ENCODE measurements around the gene FAM193A.
"Not testable (repeated sequence)": the region's sequence is repeated elsewhere in the genome, so short reads cannot be mapped to it uniquely, and the experiment has no call there.

FAM193A gene

GRCh38 chr4:2606960-2607506 lies 70.6 kb downstream of the FAM193A start:
- DNase-seq, result no peak

- no peak for DNase-seq
These were observed 71.4 kb downstream of the FAM193A start for GRCh38 chr4:2607822-2608221.

- no peak for DNase-seq
These were observed 71.8 kb downstream of the FAM193A start for GRCh38 chr4:2608291-2608690.

GRCh38 chr4:2615821-2616220 lies 79.4 kb downstream of the FAM193A start:
- DNase-seq, result no peak

- no peak for DNase-seq
These were observed 81.5 kb downstream of the FAM193A start for GRCh38 chr4:2617955-2618354.

- not testable (repeated sequence) for DNase-seq
These were observed 82.3 kb downstream of the FAM193A start for GRCh38 chr4:2618729-2619128.

GRCh38 chr4:2619459-2619858 lies 83.0 kb downstream of the FAM193A start:
- no peak for DNase-seq

DNA sequence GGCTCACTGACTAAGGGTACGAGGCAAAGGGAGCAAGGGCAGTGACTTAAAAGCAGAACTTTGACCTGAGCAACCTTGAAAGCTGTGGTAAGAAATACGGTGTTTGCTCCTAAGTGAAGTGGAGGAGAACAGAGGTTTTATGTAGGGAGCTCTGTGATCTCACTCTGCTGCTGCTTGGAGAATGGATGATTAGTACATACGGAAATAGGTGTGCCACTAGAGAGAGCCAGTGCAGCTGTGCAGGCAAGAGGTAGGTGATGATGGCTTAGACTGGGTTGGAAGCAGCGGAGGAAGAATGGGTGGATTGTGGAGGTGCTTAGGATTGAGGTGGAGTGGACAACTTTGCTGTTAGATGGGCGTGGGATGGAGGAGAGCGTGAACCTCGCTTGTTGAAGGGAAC lies 85.0 kb downstream of the FAM193A start:
- DNase-seq, result no peak

GRCh38 chr4:2623442-2623841 lies 87.0 kb downstream of the FAM193A start:
- DNase-seq, result no peak

GRCh38 chr4:2624782-2625530 lies 88.5 kb downstream of the FAM193A start:
- peak in 8 of 58 donors; percentile 5 to 32 (median 14) for DNase-seq

DNA sequence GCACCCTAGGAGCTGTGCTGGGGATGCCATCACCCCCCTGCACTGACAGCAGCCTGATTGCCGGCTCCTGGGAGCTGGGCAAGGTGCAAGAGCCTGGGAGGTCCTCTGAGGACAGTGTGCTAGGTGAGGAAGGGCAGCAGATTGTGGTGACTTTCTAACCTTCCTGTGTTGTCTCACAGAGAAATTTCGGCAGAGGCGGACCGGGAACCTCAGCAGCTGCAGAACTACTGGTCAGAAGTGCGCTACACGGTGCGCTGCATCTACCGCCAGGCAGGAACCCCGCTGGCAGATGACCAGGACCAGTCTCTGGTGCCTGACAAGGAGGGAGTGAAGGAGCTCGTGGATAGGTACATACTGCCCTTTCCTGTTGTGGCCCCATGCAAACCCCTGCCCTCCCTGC lies 89.8 kb downstream of the FAM193A start:
- DNase-seq, result no peak

DNA sequence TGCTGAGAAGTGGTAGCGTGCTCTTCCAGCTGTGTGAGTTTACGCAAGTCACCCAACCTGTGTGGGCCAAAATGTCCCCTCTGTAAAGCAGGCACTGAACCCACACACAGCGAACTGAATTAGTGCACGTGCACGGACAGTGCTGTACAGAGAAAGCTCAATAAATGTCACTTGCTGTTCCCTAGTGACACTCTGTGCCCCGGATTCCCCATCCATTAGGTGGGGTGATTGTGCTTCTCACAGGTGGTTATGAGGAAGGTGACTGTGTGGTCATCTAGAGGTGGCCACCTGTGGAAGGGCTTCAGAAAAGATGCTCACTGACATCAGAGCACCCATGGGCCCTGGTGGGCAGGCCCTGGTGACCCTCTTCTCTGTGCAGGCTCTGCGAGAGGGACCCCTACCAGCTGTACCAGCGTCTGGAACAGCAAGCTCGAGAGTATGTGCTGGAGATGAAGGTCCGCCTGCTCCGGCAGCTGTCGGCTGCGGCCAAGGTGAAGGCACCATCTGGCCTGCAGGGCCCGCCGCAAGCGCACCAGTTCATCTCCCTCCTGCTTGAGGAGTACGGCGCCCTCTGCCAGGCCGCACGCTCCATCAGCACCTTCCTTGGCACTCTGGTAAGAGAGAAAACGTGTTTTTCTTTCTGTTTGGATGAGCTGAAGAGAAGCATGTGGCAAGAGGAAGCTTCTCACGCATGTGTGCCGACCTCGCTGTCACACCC lies 94.3 kb downstream of the FAM193A start:
- no peak for DNase-seq

- DNase-seq, result no peak
These were observed 97.6 kb downstream of the FAM193A start for GRCh38 chr4:2634014-2634413.

GRCh38 chr4:2636331-2636730 lies 99.9 kb downstream of the FAM193A start:
- no peak for DNase-seq

DNA sequence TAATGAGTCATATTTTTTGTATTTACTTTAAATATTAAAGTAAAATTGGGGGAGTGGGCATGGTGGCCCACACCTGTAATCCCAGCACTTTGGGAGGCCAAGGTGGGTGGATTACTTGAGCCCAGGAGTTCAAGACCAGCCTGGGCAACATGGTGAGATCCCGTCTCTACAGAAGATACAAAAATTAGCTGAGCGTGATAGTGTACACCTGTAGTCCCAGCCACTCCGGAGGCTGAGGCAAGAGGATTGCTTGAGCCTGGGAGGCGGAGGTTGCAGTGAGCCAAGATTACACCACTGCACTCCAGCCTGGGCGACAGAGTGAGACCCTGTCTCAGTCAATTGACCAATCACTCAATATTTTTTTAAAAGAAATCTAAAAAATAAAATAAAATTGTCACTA lies 100.5 kb downstream of the FAM193A start:
- DNase-seq, result not testable (repeated sequence)

GRCh38 chr4:2637956-2638552 lies 101.6 kb downstream of the FAM193A start:
- no peak for DNase-seq

DNA sequence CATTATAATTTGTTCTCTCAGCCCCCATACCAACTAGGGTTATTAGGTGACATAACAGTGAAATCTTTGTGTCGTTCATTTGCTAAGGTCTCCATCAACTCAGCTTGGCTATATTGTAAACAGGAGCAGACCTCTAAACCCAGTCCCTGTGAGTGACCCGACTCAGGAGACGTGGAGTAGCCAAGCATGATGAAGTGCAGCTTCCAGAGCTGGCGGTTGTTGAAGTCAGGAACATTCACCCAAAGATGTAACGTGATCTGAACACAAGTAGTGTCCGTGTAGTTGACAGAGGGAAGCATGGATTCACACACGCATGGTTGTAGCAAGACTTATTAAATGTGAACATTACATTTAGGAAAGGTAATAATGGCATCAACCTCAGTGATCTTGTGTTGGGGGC lies 102.3 kb downstream of the FAM193A start:
- no peak for DNase-seq

DNA sequence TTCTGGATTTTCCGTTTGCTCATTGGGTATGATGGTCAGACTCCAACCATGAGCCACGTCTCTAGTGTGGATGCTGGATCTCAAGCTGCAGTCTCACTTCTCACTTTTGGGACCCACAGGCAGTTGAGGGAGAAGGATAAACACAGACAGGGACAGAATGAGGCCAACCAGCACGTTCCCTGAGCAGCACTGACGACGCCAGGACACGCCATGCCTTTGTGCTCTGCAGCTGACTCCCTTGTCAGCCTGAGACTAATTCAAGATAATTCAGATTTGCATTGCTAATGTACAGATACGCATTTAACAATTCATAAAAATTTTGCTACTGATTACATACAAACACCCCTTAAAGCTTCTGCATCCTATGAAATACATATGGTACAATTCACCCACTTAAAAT lies 106.5 kb downstream of the FAM193A start:
- DNase-seq, result no peak

GRCh38 chr4:2643555-2643954 lies 107.1 kb downstream of the FAM193A start:
- no peak for DNase-seq

GRCh38 chr4:2646396-2647149 lies 110.1 kb downstream of the FAM193A start:
- DNase-seq, result no peak

DNA sequence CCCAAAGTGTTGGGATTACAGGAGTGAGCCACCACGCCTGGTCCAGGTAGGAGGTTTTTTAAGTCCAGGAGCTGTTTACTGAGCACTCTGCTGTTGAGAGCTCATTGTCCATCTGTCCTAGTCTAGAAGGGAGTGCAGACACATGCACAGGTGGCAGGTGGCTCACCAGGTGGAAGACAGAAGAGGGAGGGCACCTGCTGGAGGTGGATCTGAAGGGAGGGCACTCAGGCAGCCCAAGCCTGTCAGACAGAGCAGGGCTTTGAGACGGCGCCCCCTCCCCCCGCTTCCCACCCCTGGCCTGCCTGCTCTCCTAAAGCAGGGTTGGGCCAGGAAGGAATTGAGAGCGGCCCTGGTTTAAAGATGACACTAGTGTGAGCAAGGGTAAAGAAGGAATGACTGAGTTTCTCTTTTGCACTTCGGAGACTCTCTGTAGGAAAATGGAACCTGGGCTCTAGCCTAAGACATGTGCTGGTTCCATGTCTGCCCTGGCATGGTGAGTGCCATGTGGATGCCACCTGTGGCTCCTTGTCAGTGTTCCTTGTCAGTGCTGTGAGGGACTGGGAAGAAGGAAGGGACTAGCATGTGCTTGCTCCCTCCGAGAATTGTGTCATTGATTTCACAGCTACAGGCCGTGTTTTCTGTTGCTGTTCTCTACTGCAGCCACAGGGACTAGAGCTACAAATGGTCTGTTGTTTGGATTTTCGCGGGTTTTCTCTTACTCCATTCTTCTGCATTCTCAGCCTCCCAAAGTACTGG lies 111.1 kb downstream of the FAM193A start:
- DNase-seq, result no peak

Measured in anterior cingulate cortex (tissue), 58 donors.